GM21367 (cell line): ENCODE results near the gene NANOS1.

ENCODE experiments used
- ATAC-seq: cut with Tn5 transposase; IDR thresholded peaks from one replicate; pipeline ENCODE4 v1.9.1; 2021; ENCODE audit not compliant: unreplicated experiment

Gene NANOS1

GRCh38 chr10:119029613-119030420 is at the start of gene NANOS1:
TSS of gene NANOS1 (plus strand) at chr10:119029714. CDS start at chr10:119029802, 88 bp downstream.
- peak; percentile 15 for ATAC-seq

- no peak for ATAC-seq
Measured at GRCh38 chr10:118980135-118980865, 49.2 kb upstream of the NANOS1 start.

GRCh38 chr10:118980870-118981269 is 48.6 kb upstream of the NANOS1 start:
- ATAC-seq, result no peak

- ATAC-seq, result no peak
Measured at GRCh38 chr10:118981946-118982345, 47.6 kb upstream of the NANOS1 start.

GRCh38 chr10:118982366-118982765 is 47.1 kb upstream of the NANOS1 start:
- no peak for ATAC-seq

GRCh38 chr10:118983263-118983662 is 46.3 kb upstream of the NANOS1 start:
- no peak for ATAC-seq

- no peak for ATAC-seq
Measured at GRCh38 chr10:118985576-118985975, 43.9 kb upstream of the NANOS1 start.

GRCh38 chr10:118986815-118987790 is 42.4 kb upstream of the NANOS1 start:
- ATAC-seq, result peak; percentile 64

- no peak for ATAC-seq
Measured at GRCh38 chr10:118990326-118990725, 39.2 kb upstream of the NANOS1 start.

GRCh38 chr10:118992496-118992895 is 37.0 kb upstream of the NANOS1 start:
- ATAC-seq, result no peak

GRCh38 chr10:118993214-118993613 is 36.3 kb upstream of the NANOS1 start:
- no peak for ATAC-seq

- no peak for ATAC-seq
Measured at GRCh38 chr10:118994321-118994720, 35.2 kb upstream of the NANOS1 start.

GRCh38 chr10:118995739-118996138 is 33.8 kb upstream of the NANOS1 start:
- no peak for ATAC-seq

GRCh38 chr10:118997379-118997778 is 32.1 kb upstream of the NANOS1 start:
- ATAC-seq, result no peak

- ATAC-seq, result no peak
Measured at GRCh38 chr10:118998183-118998582, 31.3 kb upstream of the NANOS1 start.

GRCh38 chr10:119001717-119002500 is 27.6 kb upstream of the NANOS1 start:
- ATAC-seq, result no peak

- ATAC-seq, result no peak
Measured at GRCh38 chr10:119003572-119004289, 25.8 kb upstream of the NANOS1 start.

GRCh38 chr10:119005362-119006043 is 24.0 kb upstream of the NANOS1 start:
- no peak for ATAC-seq
